KMS-11 (cell line): ENCODE results near the gene SPACA5B.
"Not testable (repeated sequence)": the region's sequence is repeated elsewhere in the genome, so short reads cannot be mapped to it uniquely, and the experiment has no call there.

ENCODE experiments used
- H2AFZ ChIP-seq: fragments of 200-600 bp; sonication (generic); 2 replicates; pipeline ENCODE4 v1.6.1; 2016; ENCODE audit warnings: antibody characterized with exemption, mixed run types, low read depth
- H3K27ac ChIP-seq: fragments of 200-600 bp; sonication (generic); 2 replicates; pipeline ENCODE4 v1.6.1; 2016; ENCODE audit warnings: mild to moderate bottlenecking, mixed run types
- H3K27me3 ChIP-seq: fragments of 200-600 bp; sonication (generic); 2 replicates; pipeline ENCODE4 v1.6.1; 2017; ENCODE audit warnings: mild to moderate bottlenecking, low read depth, mixed run types, moderate library complexity; ENCODE audit not compliant: insufficient read depth
- H3K36me3 ChIP-seq: fragments of 200-600 bp; sonication (generic); 2 replicates; pipeline ENCODE4 v1.6.1; 2017; ENCODE audit warnings: mild to moderate bottlenecking, mixed run types; ENCODE audit not compliant: insufficient read depth
- H3K4me1 ChIP-seq: fragments of 200-600 bp; sonication (generic); 2 replicates; pipeline ENCODE4 v1.6.1; 2016; ENCODE audit warnings: mild to moderate bottlenecking, low read depth, mixed run types; ENCODE audit not compliant: poor library complexity, severe bottlenecking
- H3K4me2 ChIP-seq: fragments of 200-600 bp; sonication (generic); 2 replicates; pipeline ENCODE4 v1.7.0; 2016; ENCODE audit warnings: mild to moderate bottlenecking, mixed run types
- H3K4me3 ChIP-seq: fragments of 200-600 bp; sonication (generic); IDR thresholded peaks from 2 replicates; pipeline ENCODE4 v1.6.1; 2017; ENCODE audit warnings: low read depth, low read length, mixed read lengths; ENCODE audit not compliant: insufficient read depth
- H3K79me2 ChIP-seq: fragments of 200-600 bp; sonication (generic); 2 replicates; pipeline ENCODE4 v1.6.1; 2016; ENCODE audit warnings: low read depth, mixed run types; ENCODE audit not compliant: insufficient read depth
- H3K9ac ChIP-seq: fragments of 200-600 bp; sonication (generic); 2 replicates; pipeline ENCODE4 v1.6.1; 2016; ENCODE audit warnings: mild to moderate bottlenecking, mixed run types
- H4K20me1 ChIP-seq: fragments of 200-600 bp; sonication (generic); 2 replicates; pipeline ENCODE4 v1.6.1; 2016; ENCODE audit warnings: mild to moderate bottlenecking, mixed run types; ENCODE audit not compliant: insufficient read depth
- CTCF ChIP-seq: fragments of 200-600 bp; sonication (generic); conservative IDR thresholded peaks from 2 replicates; pipeline ENCODE4 v1.6.1; 2017; ENCODE audit warnings: low read depth, mild to moderate bottlenecking, antibody characterized with exemption, low read length, moderate library complexity, mixed read lengths

SPACA5B gene

GRCh38 chrX:48101443-48101842 is 29.0 kb upstream of the SPACA5B start:
- Histone ChIP-seq H3K4me3 (no peak overlapping the region), H3K4me2 (no peak overlapping the region), H2AFZ (no peak overlapping the region), H3K27ac (no peak overlapping the region), H3K9ac (no peak overlapping the region), H4K20me1 (no peaks in the 10 kb centered on the region), H3K4me1 (no peaks in the 10 kb centered on the region), H3K27me3 (no peaks in the 10 kb centered on the region), H3K36me3 (no peaks in the 10 kb centered on the region), H3K79me2 (no peaks in the 10 kb centered on the region)
- TF ChIP-seq CTCF = no peak

- no peaks in the 10 kb centered on the region for H3K27me3 ChIP-seq
- H4K20me1 ChIP-seq = no peaks in the 10 kb centered on the region
- H3K79me2 ChIP-seq = no peaks in the 10 kb centered on the region
- H3K27ac ChIP-seq = no peak overlapping the region
- no peaks in the 10 kb centered on the region for H3K4me1 ChIP-seq
- no peak overlapping the region for H2AFZ ChIP-seq
- TF ChIP-seq CTCF = no peak
- no peaks in the 10 kb centered on the region for H3K36me3 ChIP-seq
- H3K4me3 ChIP-seq = no peak overlapping the region
- H3K4me2 ChIP-seq = no peak overlapping the region
- H3K9ac ChIP-seq = no peak overlapping the region
Observed at GRCh38 chrX:48102874-48103374, 27.5 kb upstream of the SPACA5B start.

GRCh38 chrX:48107717-48108116 is 22.7 kb upstream of the SPACA5B start:
- H3K4me2 ChIP-seq = no peak overlapping the region
- no peaks in the 10 kb centered on the region for H3K79me2 ChIP-seq
- H3K27me3 ChIP-seq = no peaks in the 10 kb centered on the region
- H3K4me3 ChIP-seq = no peak overlapping the region
- H3K27ac ChIP-seq = no peak overlapping the region
- H2AFZ ChIP-seq = no peak overlapping the region
- no peaks in the 10 kb centered on the region for H4K20me1 ChIP-seq
- H3K9ac ChIP-seq = no peak overlapping the region
- H3K4me1 ChIP-seq = no peaks in the 10 kb centered on the region
- no peak for TF ChIP-seq CTCF
- H3K36me3 ChIP-seq = no peaks in the 10 kb centered on the region

- not testable (repeated sequence) for H3K27me3 ChIP-seq, H3K79me2 ChIP-seq, H3K4me1 ChIP-seq, H3K9ac ChIP-seq, H3K27ac ChIP-seq, H2AFZ ChIP-seq, H4K20me1 ChIP-seq, H3K36me3 ChIP-seq, H3K4me2 ChIP-seq, H3K4me3 ChIP-seq
Observed at GRCh38 chrX:48125286-48125685, 5.1 kb upstream of the SPACA5B start.

- H3K4me2 ChIP-seq, H3K4me3 ChIP-seq, H2AFZ ChIP-seq, H3K9ac ChIP-seq, H3K36me3 ChIP-seq, H3K4me1 ChIP-seq, H3K27ac ChIP-seq, H3K79me2 ChIP-seq, H3K27me3 ChIP-seq, H4K20me1 ChIP-seq: not testable (repeated sequence)
Observed at GRCh38 chrX:48132308-48132844, 1.9 kb downstream of the SPACA5B start.

GRCh38 chrX:48139076-48139475 is 8.7 kb downstream of the SPACA5B start:
- not testable (repeated sequence) for H3K27me3 ChIP-seq, H3K4me2 ChIP-seq, H3K9ac ChIP-seq, H3K4me3 ChIP-seq, H3K27ac ChIP-seq, H4K20me1 ChIP-seq, H3K79me2 ChIP-seq, H3K36me3 ChIP-seq, H3K4me1 ChIP-seq, H2AFZ ChIP-seq

- not testable (repeated sequence) for H3K27ac ChIP-seq, H4K20me1 ChIP-seq, H3K4me1 ChIP-seq, H3K27me3 ChIP-seq, H3K36me3 ChIP-seq, H2AFZ ChIP-seq, H3K9ac ChIP-seq, H3K4me3 ChIP-seq, H3K79me2 ChIP-seq, H3K4me2 ChIP-seq
Observed at GRCh38 chrX:48141810-48142508, 11.5 kb downstream of the SPACA5B start.

- H4K20me1 ChIP-seq, H3K9ac ChIP-seq, H2AFZ ChIP-seq: not testable (repeated sequence)
Observed at GRCh38 chrX:48142697-48143096, 12.3 kb downstream of the SPACA5B start.

More at GRCh38 chrX:48142697-48143096, 12.3 kb downstream of the SPACA5B start:
- not testable (repeated sequence) for H3K4me2 ChIP-seq, H3K4me3 ChIP-seq, H3K79me2 ChIP-seq, H3K4me1 ChIP-seq, H3K27me3 ChIP-seq, H3K36me3 ChIP-seq, H3K27ac ChIP-seq
